ENCODE results near the gene INHBB.

The INHBB gene

GRCh38 chr2:120343100-120343432 lies 2.9 kb upstream of the INHBB start:
- DNase-seq (ENCODE audit: low read depth) = no peak

GRCh38 chr2:120343433-120344105 lies 2.4 kb upstream of the INHBB start:
- peak; percentile 61 for DNase-seq (ENCODE audit: low read depth)

GRCh38 chr2:120344214-120344975 lies 1.5 kb upstream of the INHBB start:
- no peak for DNase-seq (ENCODE audit: low read depth)

DNA sequence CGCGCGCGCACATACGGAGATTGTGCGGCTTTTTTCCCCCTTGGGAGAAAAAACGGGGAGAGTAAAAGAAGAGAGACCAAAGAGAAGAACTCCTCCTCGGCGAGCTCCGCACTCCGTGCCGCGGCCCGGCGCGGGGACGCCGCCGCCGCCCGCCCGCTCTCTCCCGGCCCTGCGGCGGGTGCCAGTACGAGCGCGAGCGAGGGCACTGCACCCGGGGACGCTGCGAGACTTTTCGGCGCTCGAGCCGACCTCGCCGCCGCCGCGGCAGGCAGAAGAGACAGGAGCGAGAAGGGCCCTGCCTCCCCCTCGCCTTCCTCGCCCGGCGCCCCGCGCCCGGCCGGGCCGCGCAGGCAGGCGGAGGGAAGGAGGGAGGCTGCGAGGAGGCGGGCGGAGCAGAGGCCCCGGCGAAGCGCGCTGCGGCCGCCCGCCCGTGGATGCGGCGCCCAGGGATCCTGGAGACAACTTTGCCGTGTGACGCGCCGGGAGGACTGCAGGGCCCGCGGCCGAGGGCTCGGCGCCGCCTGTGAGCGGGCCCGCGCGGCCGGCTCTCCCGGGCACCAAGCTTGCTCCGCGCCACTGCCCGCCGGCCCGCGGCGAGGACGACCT lies 857 bp upstream of the INHBB start:
- DNase-seq (ENCODE audit: low read depth) = no peak

- no peak for DNase-seq (ENCODE audit: low read depth)
Observed at GRCh38 chr2:120345608-120346007, 328 bp upstream of the INHBB start.

GRCh38 chr2:120346667-120347358 lies 877 bp downstream of the INHBB start:
- no peak for DNase-seq (ENCODE audit: low read depth)

DNA sequence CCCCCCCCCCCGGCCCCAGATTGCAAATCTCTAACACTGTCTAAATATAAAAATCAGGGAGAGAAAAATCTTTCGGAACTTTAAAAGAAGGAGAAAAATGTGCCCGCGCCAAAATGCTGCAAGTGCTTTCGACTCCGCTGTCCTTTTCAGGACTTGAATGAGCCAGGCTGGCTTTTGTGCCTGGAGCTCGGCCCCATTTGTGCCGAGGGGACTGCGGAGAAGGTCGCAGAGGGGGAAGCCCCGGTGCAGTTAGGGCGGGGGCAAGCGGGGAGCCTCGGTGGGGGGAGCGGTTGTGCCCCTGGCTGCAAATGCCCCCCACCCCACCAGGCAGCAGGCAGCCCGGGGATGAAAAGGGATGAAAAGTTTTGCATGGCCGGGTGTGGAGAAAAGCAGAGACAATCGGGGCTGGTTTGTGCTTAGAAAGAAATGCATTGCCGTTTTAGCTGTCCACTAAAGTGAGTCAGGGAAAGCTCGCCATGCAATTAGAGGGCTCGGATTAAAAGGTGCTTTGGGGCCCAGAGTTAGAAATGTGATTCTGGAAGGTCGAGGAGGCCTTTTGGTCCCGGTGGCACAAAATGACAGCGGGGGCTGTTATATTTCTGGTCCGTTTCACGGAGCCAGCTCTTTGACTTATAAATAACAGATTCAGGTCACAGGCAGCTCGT lies 1.6 kb downstream of the INHBB start:
- no peak for DNase-seq (ENCODE audit: low read depth)

DNA sequence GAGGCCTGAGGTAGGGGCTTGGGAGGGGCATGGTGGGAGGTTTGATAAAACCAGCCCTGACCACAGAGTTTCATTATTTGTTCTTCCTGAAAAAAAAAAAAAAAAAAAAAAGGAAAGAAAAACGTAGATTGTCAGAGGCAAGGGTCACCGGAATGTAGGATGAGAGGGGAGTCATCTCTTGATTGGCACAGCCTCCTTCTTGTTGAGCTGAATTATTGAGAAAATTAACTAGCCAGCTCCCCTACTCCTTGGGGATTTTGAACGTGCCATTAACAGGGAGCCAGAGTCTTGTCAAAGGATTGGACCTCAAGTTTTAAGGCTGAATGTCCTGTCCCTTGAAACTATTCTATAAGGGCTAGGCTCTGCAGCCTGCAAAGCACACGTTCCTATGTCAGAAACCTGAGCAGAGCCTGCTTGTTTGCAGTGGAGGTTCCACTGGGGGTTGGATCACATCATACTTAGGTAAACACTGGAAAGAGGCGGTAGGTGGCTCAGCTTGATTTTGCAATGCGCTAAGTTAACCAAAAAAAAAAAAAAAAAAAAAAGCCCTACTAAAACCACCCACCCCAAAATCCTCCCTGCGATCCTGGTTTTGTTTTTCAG lies 2.3 kb downstream of the INHBB start:
- DNase-seq (ENCODE audit: low read depth) = no peak

DNA sequence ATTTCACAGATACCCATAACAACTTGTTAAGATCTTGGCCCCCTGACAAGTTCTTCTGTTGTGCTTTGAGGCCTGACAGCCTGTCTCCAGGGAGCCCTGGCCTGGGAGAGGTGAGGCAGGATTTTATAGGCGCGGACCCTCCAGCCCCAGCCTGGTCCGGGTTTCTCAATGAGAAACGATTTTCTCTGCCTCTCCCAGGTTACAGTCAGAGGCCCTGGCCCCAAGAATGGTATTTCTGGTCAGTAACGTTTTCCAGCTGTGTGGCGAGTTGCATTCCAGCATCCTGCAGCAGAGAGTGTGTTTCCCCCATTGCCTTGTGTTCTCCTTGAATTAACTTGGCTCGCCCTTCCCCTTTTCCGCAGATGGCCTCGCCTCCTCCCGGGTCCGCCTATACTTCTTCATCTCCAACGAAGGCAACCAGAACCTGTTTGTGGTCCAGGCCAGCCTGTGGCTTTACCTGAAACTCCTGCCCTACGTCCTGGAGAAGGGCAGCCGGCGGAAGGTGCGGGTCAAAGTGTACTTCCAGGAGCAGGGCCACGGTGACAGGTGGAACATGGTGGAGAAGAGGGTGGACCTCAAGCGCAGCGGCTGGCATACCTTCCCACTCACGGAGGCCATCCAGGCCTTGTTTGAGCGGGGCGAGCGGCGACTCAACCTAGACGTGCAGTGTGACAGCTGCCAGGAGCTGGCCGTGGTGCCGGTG lies 3.0 kb downstream of the INHBB start:
- DNase-seq (ENCODE audit: low read depth) = no peak

GRCh38 chr2:120349440-120349921 lies 3.5 kb downstream of the INHBB start:
- no peak for DNase-seq (ENCODE audit: low read depth)

- no peak for DNase-seq (ENCODE audit: low read depth)
Observed at GRCh38 chr2:120350080-120350479, 4.1 kb downstream of the INHBB start.

DNA sequence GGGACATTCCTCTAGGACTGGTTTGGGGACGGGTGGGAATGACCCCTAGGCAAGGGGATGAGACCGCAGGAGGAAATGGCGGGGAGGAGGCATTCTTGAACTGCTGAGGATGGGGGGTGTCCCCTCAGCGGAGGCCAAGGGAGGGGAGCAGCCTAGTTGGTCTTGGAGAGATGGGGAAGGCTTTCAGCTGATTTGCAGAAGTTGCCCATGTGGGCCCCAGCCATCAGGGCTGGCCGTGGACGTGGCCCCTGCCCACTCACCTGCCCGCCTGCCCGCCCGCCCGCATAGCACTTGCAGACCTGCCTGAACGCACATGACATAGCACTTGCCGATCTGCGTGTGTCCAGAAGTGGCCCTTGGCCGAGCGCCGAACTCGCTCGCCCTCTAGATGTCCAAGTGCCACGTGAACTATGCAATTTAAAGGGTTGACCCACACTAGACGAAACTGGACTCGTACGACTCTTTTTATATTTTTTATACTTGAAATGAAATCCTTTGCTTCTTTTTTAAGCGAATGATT lies 4.9 kb downstream of the INHBB start:
- DNase-seq (ENCODE audit: low read depth) = no peak

- no peak for DNase-seq (ENCODE audit: low read depth)
Observed at GRCh38 chr2:120352696-120353590, 7.0 kb downstream of the INHBB start.

GRCh38 chr2:120353591-120353898 lies 7.6 kb downstream of the INHBB start:
- no peak for DNase-seq (ENCODE audit: low read depth)

DNA sequence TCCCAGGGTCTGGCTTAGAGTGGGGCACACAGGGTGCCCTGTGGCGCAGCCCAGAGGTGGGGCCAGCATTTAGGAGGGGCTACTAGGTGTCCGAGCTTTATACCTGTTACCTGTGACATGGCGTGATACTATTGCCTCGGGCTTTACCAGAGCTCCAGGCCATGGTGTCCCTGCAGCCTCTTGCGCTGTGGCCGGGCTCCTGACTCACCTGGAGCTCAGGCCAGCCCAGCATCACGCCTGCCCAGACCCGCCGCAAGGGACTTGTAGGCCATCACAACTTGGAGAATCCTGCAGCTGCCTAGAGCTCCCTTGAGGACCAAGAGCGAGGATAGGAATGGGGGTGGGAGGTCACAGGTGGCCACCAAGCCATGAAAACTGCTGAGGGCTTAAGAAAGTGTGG lies 8.0 kb downstream of the INHBB start:
- no peak for DNase-seq (ENCODE audit: low read depth)

DNA sequence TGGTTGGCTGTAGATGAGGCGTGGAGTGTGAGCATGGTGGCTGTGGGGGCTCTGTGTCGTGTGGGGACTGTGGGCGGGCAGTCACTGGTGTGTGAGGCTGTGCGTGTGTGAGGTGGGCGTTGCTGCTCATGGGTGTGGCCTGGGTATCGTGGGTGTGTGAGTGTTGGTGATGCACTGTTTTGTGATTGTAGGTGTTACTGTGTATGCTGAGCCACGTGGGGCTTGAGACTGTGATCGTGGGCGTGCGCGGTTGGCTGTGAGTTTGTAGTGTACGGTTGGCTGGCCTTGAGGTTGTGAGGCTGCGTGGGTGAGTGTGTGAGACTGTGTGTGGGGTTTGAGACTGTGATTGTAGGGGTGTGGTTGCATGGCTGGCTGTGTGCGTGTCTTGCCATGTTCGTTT lies 8.5 kb downstream of the INHBB start:
- no peak for DNase-seq (ENCODE audit: low read depth)

- DNase-seq (ENCODE audit: low read depth) = no peak
Observed at GRCh38 chr2:120354935-120355779, 9.2 kb downstream of the INHBB start.

- DNase-seq (ENCODE audit: low read depth) = no peak
Observed at GRCh38 chr2:120355780-120356266, 9.9 kb downstream of the INHBB start.

GRCh38 chr2:120357768-120358167 lies 11.8 kb downstream of the INHBB start:
- DNase-seq (ENCODE audit: low read depth) = no peak
